SK-N-SH (cell line): Measurements from ENCODE around the gene MED15. TPM values are rescaled to one million over a fixed set of nuclear protein-coding genes. Genes with fewer than 3 reads are reported as not detected.
"Not testable (repeated sequence)": the region's sequence is repeated elsewhere in the genome, so short reads cannot be mapped to it uniquely, and the experiment has no call there.

ENCODE experiments used
- CTCF ChIA-PET: fragments of 300-600, 350-600 bp; formaldehyde crosslinking; extraction: SDS; loops from one replicate; lab custom pipeline; 2021; lab: Yijun Ruan, JAX
- POLR2A ChIA-PET: fragments of 350-600 bp; sonication (Branson Sonifier 250); formaldehyde crosslinking; extraction: SDS; loops from one replicate; lab custom pipeline; 2020; ENCODE audit warnings: antibody characterized with exemption, inconsistent platforms; lab: Yijun Ruan, JAX
- DNase-seq: peaks from one replicate; pipeline ENCODE4 v3.0.0; 2012
- H2AFZ ChIP-seq: fragments of 200-600 bp; sonication (generic); 2 replicates; pipeline ENCODE4 v1.8.1; 2016; ENCODE audit warnings: antibody characterized with exemption, mild to moderate bottlenecking, low read depth
- H3F3A ChIP-seq: fragments of 200-600 bp; sonication (generic); replicated peaks from 2 replicates; pipeline ENCODE3; 2016; ENCODE audit warnings: antibody characterized with exemption, mild to moderate bottlenecking; ENCODE audit not compliant: insufficient read depth
- H3K27ac ChIP-seq, 2 experiments: fragments of 200-500 bp in 1 of 2; fragments of 200-600 bp in 1 of 2; sonication (Bioruptor generic) in 1 of 2; sonication (generic), shearing (Covaris generic) in 1 of 2; 2 replicates each; pipeline versions ENCODE4 v1.5.1 to v1.6.1; 2014 to 2016; ENCODE audit warnings: low read depth in 2 of 2, inconsistent platforms in 1 of 2, low read length in 1 of 2, mild to moderate bottlenecking in 1 of 2, mixed read lengths in 1 of 2
- H3K27me3 ChIP-seq: fragments of 200-600 bp; sonication (generic), shearing (Covaris generic); 2 replicates; pipeline ENCODE4 v1.6.1; 2016; ENCODE audit warnings: mixed run types; ENCODE audit not compliant: insufficient read depth
- H3K36me3 ChIP-seq, 2 experiments: fragments of 200-500 bp in 1 of 2; fragments of 200-600 bp in 1 of 2; sonication (Bioruptor generic) in 1 of 2; sonication (generic) in 1 of 2; replicated peaks in 1 of 2; 2 replicates each; pipeline versions ENCODE3 to v1.5.1; 2014 to 2016; ENCODE audit warnings: low read length in 1 of 2, mild to moderate bottlenecking in 1 of 2; ENCODE audit not compliant: insufficient read depth in 2 of 2, control insufficient read depth in 1 of 2
- H3K4me1 ChIP-seq, 2 experiments: fragments of 200-500 bp in 1 of 2; fragments of 200-600 bp in 1 of 2; sonication (Bioruptor generic) in 1 of 2; sonication (generic), shearing (Covaris generic) in 1 of 2; 2 replicates each; pipeline versions ENCODE4 v1.5.1 to v1.6.1; 2014 to 2016; ENCODE audit warnings: low read depth in 1 of 2, low read length in 1 of 2, mixed run types in 1 of 2; ENCODE audit not compliant: insufficient read depth in 2 of 2, control insufficient read depth in 1 of 2
- H3K4me2 ChIP-seq: fragments of 200-600 bp; sonication (generic), shearing (Covaris generic); 2 replicates; pipeline ENCODE4 v1.6.1; 2017; ENCODE audit warnings: mixed run types
- H3K4me3 ChIP-seq, 2 experiments: fragments of 200-500 bp in 1 of 2; fragments of 200-600 bp in 1 of 2; sonication (Bioruptor generic) in 1 of 2; sonication (generic), shearing (Covaris generic) in 1 of 2; 2 replicates each; pipeline versions ENCODE4 v1.5.1 to v1.8.1; 2014 to 2016; ENCODE audit warnings: low read depth in 2 of 2, inconsistent platforms in 1 of 2, low read length in 1 of 2, mild to moderate bottlenecking in 1 of 2, mixed read lengths in 1 of 2, moderate library complexity in 1 of 2
- H3K79me2 ChIP-seq: fragments of 200-600 bp; sonication (generic); 2 replicates; pipeline ENCODE4 v1.8.1; 2017; ENCODE audit warnings: mild to moderate bottlenecking; ENCODE audit not compliant: insufficient read depth
- H3K9ac ChIP-seq: fragments of 200-600 bp; sonication (generic); 2 replicates; pipeline ENCODE4 v1.6.1; 2017; ENCODE audit warnings: mixed run types
- H3K9me2 ChIP-seq: fragments of 200-600 bp; sonication (generic); 2 replicates; pipeline ENCODE4 v1.6.1; 2017; ENCODE audit warnings: mixed run types
- H3K9me3 ChIP-seq: fragments of 200-600 bp; sonication (generic); 2 replicates; pipeline ENCODE4 v1.6.1; 2017; ENCODE audit warnings: mixed run types, mild to moderate bottlenecking, moderate library complexity
- H4K20me1 ChIP-seq: fragments of 200-600 bp; sonication (generic); 2 replicates; pipeline ENCODE4 v1.6.1; 2017; ENCODE audit warnings: mild to moderate bottlenecking, mixed run types; ENCODE audit not compliant: insufficient read depth
- CTCF ChIP-seq: fragments of 200-600 bp; sonication (generic); IDR thresholded peaks from 2 replicates; pipeline ENCODE4 v1.6.1; 2017; ENCODE audit warnings: antibody characterized with exemption, mild to moderate bottlenecking, moderate library complexity
- MAX ChIP-seq: IDR thresholded peaks from 2 replicates; pipeline ENCODE4 v1.4.0; 2012; ENCODE audit warnings: low read depth
- MXI1 ChIP-seq: IDR thresholded peaks from 2 replicates; pipeline ENCODE4 v1.6.1; 2012; ENCODE audit warnings: mild to moderate bottlenecking, low read depth, low read length, improper control_type of control experiment
- whole genome bisulfite sequencing: methylation state at CpG from one replicate; pipeline ENCODE4 v1.1.6; 2017; ENCODE audit warnings: low lambda C conversion rate; 5-methylcytosine and 5-hydroxymethylcytosine counted together
- polyA plus RNA-seq, 3 experiments: library from polyadenylated mRNA; depleted of rRNA; stranded (reverse); fragments of >200 nt; gene quantifications; 2 replicates each; pipeline ENCODE4 v1.2.3, GENCODE V29; 2012

MED15 gene
- polyA plus RNA-seq, 1 of the 3 experiments (the other 2 are of a cell fraction), result 45.1 TPM

DNA sequence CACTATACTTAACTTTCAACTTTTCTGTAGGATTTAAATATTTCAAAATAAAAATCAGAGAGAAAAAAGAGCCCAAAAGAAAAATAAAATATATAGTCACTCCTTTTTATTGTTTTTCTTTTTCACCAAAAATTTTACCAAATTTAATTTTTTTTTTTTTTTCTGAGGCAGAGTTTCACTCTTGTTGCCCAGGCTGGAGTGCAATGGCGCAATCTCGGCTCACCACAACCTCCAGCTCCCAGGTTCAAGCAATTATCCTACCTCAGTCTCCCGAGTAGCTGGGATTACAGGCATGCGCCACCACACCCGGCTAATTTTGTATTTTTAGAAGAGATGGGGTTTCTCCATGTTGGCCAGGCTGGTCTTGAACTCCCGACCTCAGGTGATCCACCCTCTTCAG is 29.4 kb upstream of the MED15 start:
- peaks cover 17% of the 10 kb centered on the region; the same call in 1 of the 2 replicates for H3K79me2 ChIP-seq
- H3K9me3 ChIP-seq, POLR2A ChIA-PET, H4K20me1 ChIP-seq, H3K4me1 ChIP-seq, DNase-seq, H3K4me2 ChIP-seq, H3K27me3 ChIP-seq, H3K36me3 ChIP-seq, H3K9me2 ChIP-seq, H3K9ac ChIP-seq, H3K4me3 ChIP-seq, H3F3A ChIP-seq, H2AFZ ChIP-seq, CTCF ChIA-PET, H3K27ac ChIP-seq: not testable (repeated sequence)
- 97% methylated on average over 6 of the region's 6 CpGs for WGBS

GRCh38 chr22:20479612-20480196 is 27.7 kb upstream of the MED15 start:
- H3K36me3 ChIP-seq, result no peaks in the 10 kb centered on the region
- no peaks in the 10 kb centered on the region; a peak in 1 of 4 replicates for H3K4me1 ChIP-seq
- no peak overlapping the region for H3K27ac ChIP-seq
- H3F3A ChIP-seq, result no peaks in the 10 kb centered on the region
- H3K79me2 ChIP-seq, result peaks cover 17% of the 10 kb centered on the region; the same call in 1 of the 2 replicates
- H3K27me3 ChIP-seq, result no peaks in the 10 kb centered on the region
- H3K9ac ChIP-seq, result no peak overlapping the region
- H3K9me2 ChIP-seq, result no peaks in the 10 kb centered on the region
- TF ChIP-seq CTCF (no peak), MAX (no peak), MXI1 (no peak)
- no peak for DNase-seq
- no peak overlapping the region for H3K4me2 ChIP-seq
- H3K9me3 ChIP-seq, result no peaks in the 10 kb centered on the region
- ChIA-PET CTCF (no interaction called here), POLR2A (no interaction called here)
- H2AFZ ChIP-seq, result no peak overlapping the region
- 92% methylated on average over 1 of the region's 1 CpG for WGBS
- H4K20me1 ChIP-seq, result no peaks in the 10 kb centered on the region
- H3K4me3 ChIP-seq, result no peak overlapping the region

GRCh38 chr22:20483143-20483506 is 24.3 kb upstream of the MED15 start:
- H3K4me3 ChIP-seq, H4K20me1 ChIP-seq, H3K27ac ChIP-seq, H2AFZ ChIP-seq, H3F3A ChIP-seq, H3K4me2 ChIP-seq, POLR2A ChIA-PET, H3K9me3 ChIP-seq, DNase-seq, H3K9ac ChIP-seq, H3K9me2 ChIP-seq, H3K4me1 ChIP-seq, H3K36me3 ChIP-seq, H3K27me3 ChIP-seq: not testable (repeated sequence)
- CTCF ChIA-PET, result interaction anchor here (0.9 kb wide), 1 partner anchor 27 kb away, joined by 3 read pairs; no protein-coding TSS in a partner anchor
- WGBS, result 95% methylated on average over 7 of the region's 7 CpGs
- H3K79me2 ChIP-seq, result peaks cover 27% of the 10 kb centered on the region
